IMR-90 (cell line): ENCODE results near the gene NAPSA.
"Not testable (repeated sequence)": the region's sequence is repeated elsewhere in the genome, so short reads cannot be mapped to it uniquely, and the experiment has no call there.

Experiments
- BHLHE40 ChIP-seq: fragments of 150-350 bp; IDR thresholded peaks from 2 replicates; pipeline ENCODE4 v1.6.1; 2016; ENCODE audit warnings: mild to moderate bottlenecking, low read depth, low read length
- CEBPB ChIP-seq: IDR thresholded peaks from 2 replicates; pipeline ENCODE4 v1.6.1; 2012; ENCODE audit warnings: low read depth, low read length, improper control_type of control experiment
- CHD1 ChIP-seq: IDR thresholded peaks from 2 replicates; pipeline ENCODE4 v1.6.1; 2012; ENCODE audit warnings: low read depth, low read length, improper control_type of control experiment
- CTCF ChIP-seq: conservative IDR thresholded peaks from 2 replicates; pipeline ENCODE4 v1.5.1; 2012; ENCODE audit warnings: mild to moderate bottlenecking, low read depth, low read length, improper control_type of control experiment
- ELK1 ChIP-seq: fragments of 150-350 bp; IDR thresholded peaks from 2 replicates; pipeline ENCODE4 v1.6.1; 2016; ENCODE audit warnings: low read depth, mild to moderate bottlenecking, low read length, moderate library complexity, borderline replicate concordance
- FOS ChIP-seq: fragments of 150-350 bp; IDR thresholded peaks from 2 replicates; pipeline ENCODE4 v1.6.1; 2016; ENCODE audit warnings: low read depth, low read length
- MAFK ChIP-seq: IDR thresholded peaks from 2 replicates; pipeline ENCODE4 v1.6.1; 2012; ENCODE audit warnings: low read depth, low read length, improper control_type of control experiment
- MAZ ChIP-seq: IDR thresholded peaks from 2 replicates; pipeline ENCODE4 v1.6.1; 2012; ENCODE audit warnings: low read depth, mild to moderate bottlenecking, low read length, improper control_type of control experiment, moderate library complexity, borderline replicate concordance
- MXI1 ChIP-seq: IDR thresholded peaks from 2 replicates; pipeline ENCODE4 v1.6.1; 2012; ENCODE audit warnings: low read depth, mild to moderate bottlenecking, low read length, moderate library complexity, borderline replicate concordance
- POLR2A ChIP-seq: IDR thresholded peaks from 2 replicates; pipeline ENCODE4 v1.6.1; 2012; ENCODE audit warnings: mild to moderate bottlenecking, low read depth, low read length
- RAD21 ChIP-seq: IDR thresholded peaks from 2 replicates; pipeline ENCODE4 v1.6.1; 2012; ENCODE audit warnings: low read length, improper control_type of control experiment
- RCOR1 ChIP-seq: IDR thresholded peaks from 2 replicates; pipeline ENCODE4 v1.6.1; 2012; ENCODE audit warnings: mild to moderate bottlenecking, low read length, improper control_type of control experiment; ENCODE audit not compliant: insufficient replicate concordance
- SMC3 ChIP-seq: fragments of 150-350 bp; IDR thresholded peaks from 2 replicates; pipeline ENCODE4 v1.6.1; 2016; ENCODE audit warnings: low read depth, mild to moderate bottlenecking, antibody characterized with exemption, low read length, moderate library complexity
- USF2 ChIP-seq: fragments of 150-350 bp; IDR thresholded peaks from 2 replicates; pipeline ENCODE4 v1.6.1; 2017; ENCODE audit warnings: mild to moderate bottlenecking, antibody characterized with exemption, low read length, low read depth

GRCh38 chr19:50390295-50390694 lies 24.9 kb upstream of the NAPSA start:
- not testable (repeated sequence) for TF ChIP-seq CTCF, POLR2A, MAZ, RAD21, USF2, MXI1, SMC3, RCOR1, MAFK, ELK1, CHD1, FOS, BHLHE40, CEBPB
